ENCODE measurements around the gene EARS2.

The EARS2 gene

DNA sequence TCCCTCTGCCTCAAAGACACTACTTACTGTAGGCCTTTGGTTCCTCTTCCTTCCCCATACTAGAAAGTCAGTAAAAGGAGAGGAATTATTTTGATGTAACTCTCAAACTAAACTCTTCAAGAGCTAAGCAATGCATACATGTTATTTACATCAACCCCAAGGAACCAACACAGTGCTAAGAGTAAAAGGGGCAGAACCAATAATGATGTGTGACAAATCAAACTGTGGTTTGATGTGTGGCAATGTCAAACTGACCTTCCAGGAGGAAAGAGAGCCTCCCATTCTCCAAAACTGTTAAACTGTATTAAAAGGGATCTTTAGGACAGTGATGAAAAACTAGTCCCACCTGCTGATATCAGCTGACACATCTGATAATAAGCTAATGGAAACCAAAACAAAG is 23.2 kb upstream of the EARS2 start:
- Histone ChIP-seq H3K27ac (no peak overlapping the region), H3K27me3 (no peaks in the 10 kb centered on the region), H3K4me3 (no peak overlapping the region), H3K36me3 (peaks cover 52 to 97% (median 68%) of the 10 kb centered on the region in 3 donors), H3K9me3 (no peaks in the 10 kb centered on the region), H3K4me1 (no peaks in the 10 kb centered on the region)
- TF ChIP-seq, protein P1, sequence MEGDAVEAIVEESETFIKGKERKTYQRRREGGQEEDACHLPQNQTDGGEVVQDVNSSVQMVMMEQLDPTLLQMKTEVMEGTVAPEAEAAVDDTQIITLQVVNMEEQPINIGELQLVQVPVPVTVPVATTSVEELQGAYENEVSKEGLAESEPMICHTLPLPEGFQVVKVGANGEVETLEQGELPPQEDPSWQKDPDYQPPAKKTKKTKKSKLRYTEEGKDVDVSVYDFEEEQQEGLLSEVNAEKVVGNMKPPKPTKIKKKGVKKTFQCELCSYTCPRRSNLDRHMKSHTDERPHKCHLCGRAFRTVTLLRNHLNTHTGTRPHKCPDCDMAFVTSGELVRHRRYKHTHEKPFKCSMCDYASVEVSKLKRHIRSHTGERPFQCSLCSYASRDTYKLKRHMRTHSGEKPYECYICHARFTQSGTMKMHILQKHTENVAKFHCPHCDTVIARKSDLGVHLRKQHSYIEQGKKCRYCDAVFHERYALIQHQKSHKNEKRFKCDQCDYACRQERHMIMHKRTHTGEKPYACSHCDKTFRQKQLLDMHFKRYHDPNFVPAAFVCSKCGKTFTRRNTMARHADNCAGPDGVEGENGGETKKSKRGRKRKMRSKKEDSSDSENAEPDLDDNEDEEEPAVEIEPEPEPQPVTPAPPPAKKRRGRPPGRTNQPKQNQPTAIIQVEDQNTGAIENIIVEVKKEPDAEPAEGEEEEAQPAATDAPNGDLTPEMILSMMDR (IDR thresholded peaks at IDR 0.05), result no peak
- intact Hi-C loops (cut with DNase I; ENCODE audit: low total_unique reads), result no loop called here
- DNase-seq, result no peak

DNA sequence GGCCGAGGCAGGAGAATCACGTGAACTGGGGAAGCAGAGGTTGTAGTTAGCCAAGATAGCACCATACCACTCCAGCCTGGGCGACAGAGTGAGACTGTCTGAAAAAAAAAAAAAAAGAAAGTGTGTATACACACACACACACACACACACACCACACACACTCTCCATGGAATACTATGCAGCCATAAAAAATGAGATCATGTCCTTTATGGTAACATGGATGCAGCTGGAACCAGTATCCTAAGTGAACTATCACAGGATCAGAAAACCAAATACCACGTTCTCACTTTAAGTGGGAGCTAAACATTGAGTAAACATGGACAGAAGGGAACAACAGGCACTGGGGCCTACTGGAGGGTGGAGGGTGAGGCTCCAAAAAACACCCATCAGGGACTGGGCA is 22.2 kb upstream of the EARS2 start:
- intact Hi-C loops (cut with DNase I; ENCODE audit: low total_unique reads), result no loop called here
- TF ChIP-seq, protein P1 (IDR thresholded peaks at IDR 0.05), result no peak
- no peak overlapping the region for H3K27ac ChIP-seq
- peaks cover 42 to 97% (median 66%) of the 10 kb centered on the region in 3 donors for H3K36me3 ChIP-seq
- H3K27me3 ChIP-seq, result no peaks in the 10 kb centered on the region
- H3K9me3 ChIP-seq, result no peaks in the 10 kb centered on the region
- H3K4me1 ChIP-seq, result no peaks in the 10 kb centered on the region
- DNase-seq, result no peak
- H3K4me3 ChIP-seq, result no peak overlapping the region

DNA sequence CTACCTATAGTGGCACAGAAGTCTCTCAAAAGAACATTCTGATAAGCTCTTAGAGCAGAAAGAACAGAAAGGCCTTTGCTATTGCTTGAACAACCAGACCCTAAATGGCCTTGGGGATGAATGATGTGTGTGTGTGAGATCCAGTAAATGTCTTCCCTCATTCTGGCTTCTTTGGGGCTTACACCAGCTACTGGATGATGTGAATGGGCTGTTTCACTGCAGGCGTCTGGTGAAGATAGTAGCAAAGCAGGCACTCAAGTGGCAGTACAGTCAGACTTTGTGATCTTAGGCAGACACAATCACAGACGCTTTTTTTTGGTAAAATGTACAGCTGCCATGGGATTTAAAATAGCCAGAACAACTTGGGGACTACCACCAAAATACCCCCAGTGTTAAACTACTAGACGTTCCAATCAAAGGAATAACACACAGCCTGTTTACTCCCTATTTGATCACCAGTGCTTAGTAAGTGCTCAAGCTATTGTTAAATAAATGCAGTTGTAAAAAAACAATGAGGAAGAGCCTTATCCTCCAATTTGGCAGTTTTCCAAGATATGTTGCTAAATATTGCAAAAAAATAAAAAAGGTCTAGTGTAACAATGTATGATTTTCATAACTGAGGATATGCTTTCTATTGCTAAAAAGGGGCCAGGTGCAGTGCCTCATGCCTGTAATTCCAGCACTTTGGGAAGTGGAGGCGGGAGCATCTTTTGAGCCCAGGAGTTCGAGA is 21.1 kb upstream of the EARS2 start:
- Histone ChIP-seq H3K9me3 (no peaks in the 10 kb centered on the region), H3K27me3 (no peaks in the 10 kb centered on the region), H3K36me3 (peaks cover 42 to 97% (median 72%) of the 10 kb centered on the region in 3 donors), H3K4me1 (no peaks in the 10 kb centered on the region), H3K27ac (no peak overlapping the region), H3K4me3 (no peak overlapping the region)
- intact Hi-C loops (cut with DNase I; ENCODE audit: low total_unique reads), result no loop called here
- TF ChIP-seq, protein P1 (IDR thresholded peaks at IDR 0.05), result no peak
- no peak for DNase-seq

DNA sequence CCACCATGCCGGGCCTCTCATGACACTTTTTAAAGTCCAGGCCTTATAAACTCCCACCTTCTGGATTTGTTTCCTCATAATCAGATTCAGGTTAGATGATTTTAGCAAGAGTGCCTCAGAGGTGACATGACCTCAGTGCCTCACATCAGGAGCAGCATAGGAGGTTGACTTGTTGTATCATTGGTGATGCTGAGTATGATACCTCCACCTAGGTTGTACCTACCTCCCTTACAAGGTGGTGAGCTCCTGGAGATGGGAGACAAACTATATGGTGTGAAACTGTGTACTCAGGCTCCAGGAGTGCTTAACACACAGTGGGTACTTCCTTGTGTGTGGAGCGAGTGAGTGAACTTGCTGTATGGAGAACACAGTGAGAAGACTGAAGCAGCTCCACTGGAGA is 20.3 kb upstream of the EARS2 start:
- intact Hi-C loops (cut with DNase I; ENCODE audit: low total_unique reads), result no loop called here
- TF ChIP-seq, protein P1 (IDR thresholded peaks at IDR 0.05), result no peak
- Histone ChIP-seq H3K4me3 (no peak overlapping the region), H3K4me1 (no peaks in the 10 kb centered on the region), H3K36me3 (peaks cover 45 to 97% (median 72%) of the 10 kb centered on the region in 3 donors), H3K27ac (no peak overlapping the region), H3K27me3 (no peaks in the 10 kb centered on the region), H3K9me3 (no peaks in the 10 kb centered on the region)
- no peak for DNase-seq

DNA sequence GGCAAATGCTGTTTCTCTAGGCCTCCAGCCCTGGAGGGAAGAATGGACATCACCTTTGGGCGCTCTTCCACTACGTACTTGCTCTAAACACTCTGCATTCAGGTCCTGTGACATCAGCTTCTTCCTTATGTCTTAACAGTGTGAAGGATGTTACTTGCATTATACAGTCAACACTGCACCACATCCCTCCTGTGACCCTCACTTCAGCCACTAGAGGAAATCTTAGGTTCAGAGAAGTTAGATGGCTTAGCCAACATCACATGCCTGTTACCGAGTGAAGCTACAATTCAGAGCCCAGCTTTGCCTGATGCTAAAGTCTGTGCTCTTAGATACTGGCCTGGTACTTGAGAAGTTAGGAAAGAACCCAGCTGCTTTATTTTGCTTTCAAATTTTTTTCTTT is 18.7 kb upstream of the EARS2 start:
- intact Hi-C loops (cut with DNase I; ENCODE audit: low total_unique reads), result no loop called here
- H3K4me1 ChIP-seq, result no peaks in the 10 kb centered on the region

More for the DNA sequence above, 18.7 kb upstream of the EARS2 start:
- TF ChIP-seq, protein P1 (IDR thresholded peaks at IDR 0.05), result no peak
- H3K36me3 ChIP-seq, result peaks cover 49 to 97% (median 82%) of the 10 kb centered on the region in 3 donors
- no peak overlapping the region for H3K4me3 ChIP-seq
- no peaks in the 10 kb centered on the region for H3K9me3 ChIP-seq
- H3K27me3 ChIP-seq, result no peaks in the 10 kb centered on the region
- no peak overlapping the region for H3K27ac ChIP-seq
- DNase-seq, result no peak
